Suppressor macrophage (primary cell): ENCODE measurements around the gene ZNF2.

Source experiments
- DNase-seq, 4 experiments: peaks; one replicate each; pipeline ENCODE4 v3.0.0-alpha.2; 2020 to 2022
- total RNA-seq, 17 experiments: gene quantifications; one replicate each; lab custom pipeline; 2026; ENCODE audit warnings: mixed read lengths in 6 of 17, inconsistent platforms in 3 of 17; lab: John Stamatoyannopoulos, UW

The ZNF2 gene
- 0.73 to 9.8 (median 4.8) reads per million in 17 experiments for total RNA-seq

- DNase-seq, result peak; percentile 98 to 99 (median 98)
These were observed at the start of gene ZNF2 for GRCh38 chr2:95165371-95166064. Gene ZNF2, plus strand, starts transcription at chr2:95165809. Its CDS starts 10,418 bp downstream, at chr2:95176227.

GRCh38 chr2:95121093-95121406 is 44.6 kb upstream of the ZNF2 start:
- DNase-seq, result no peak

- DNase-seq, result peak; percentile 89 to 98 (median 94)
These were observed 44.0 kb upstream of the ZNF2 start, which contains the start of gene MRPS5 for GRCh38 chr2:95121407-95122196. Gene MRPS5, minus strand, starts transcription at chr2:95121808. Its CDS starts 17 bp downstream, at chr2:95121791.

- no peak for DNase-seq
These were observed 43.4 kb upstream of the ZNF2 start for GRCh38 chr2:95122197-95122551.

GRCh38 chr2:95138702-95139101 is 26.9 kb upstream of the ZNF2 start:
- DNase-seq, result no peak

- no peak for DNase-seq
These were observed 21.8 kb upstream of the ZNF2 start for GRCh38 chr2:95143838-95144237.

GRCh38 chr2:95149397-95149984 is 16.1 kb upstream of the ZNF2 start:
- DNase-seq, result no peak

GRCh38 chr2:95158441-95158840 is 7.2 kb upstream of the ZNF2 start:
- DNase-seq, result no peak

GRCh38 chr2:95158891-95159619 is 6.6 kb upstream of the ZNF2 start:
- DNase-seq, result peak; percentile 13 to 59 (median 42)

GRCh38 chr2:95159690-95160449 is 5.7 kb upstream of the ZNF2 start, which contains the start of gene ZNF514:
Gene ZNF514, minus strand, starts transcription at chr2:95159848. Its CDS starts 6,595 bp downstream, at chr2:95153253.
- DNase-seq, result peak; percentile 75 to 93 (median 84)

GRCh38 chr2:95165030-95165370 is 609 bp upstream of the ZNF2 start:
- no peak for DNase-seq

- no peak for DNase-seq
These were observed 605 bp downstream of the ZNF2 start for GRCh38 chr2:95166065-95166763.

GRCh38 chr2:95171902-95172301 is 6.3 kb downstream of the ZNF2 start:
- DNase-seq, result no peak

GRCh38 chr2:95174031-95174542 is 8.5 kb downstream of the ZNF2 start:
- no peak for DNase-seq

- no peak for DNase-seq
These were observed 13.8 kb downstream of the ZNF2 start for GRCh38 chr2:95179451-95179850.

- no peak for DNase-seq
These were observed 16.2 kb downstream of the ZNF2 start for GRCh38 chr2:95181774-95182173.

- DNase-seq, result no peak
These were observed 19.6 kb downstream of the ZNF2 start for GRCh38 chr2:95185197-95185596.

- no peak for DNase-seq
These were observed 20.4 kb downstream of the ZNF2 start for GRCh38 chr2:95185973-95186372.

- DNase-seq, result peak; percentile 44 to 67 (median 50)
These were observed 27.3 kb downstream of the ZNF2 start for GRCh38 chr2:95192956-95193355.

GRCh38 chr2:95203911-95204310 is 38.3 kb downstream of the ZNF2 start:
- DNase-seq, result no peak

- DNase-seq, result no peak
These were observed 38.8 kb downstream of the ZNF2 start for GRCh38 chr2:95204396-95204795.
